HEK293 (cell line): ENCODE measurements around the gene NEAT1.
A peak's percentile ranks its signal among the peaks of the same experiment; 100 is the strongest.

ENCODE experiments used
- CTCF ChIA-PET: fragments of 350-600 bp; formaldehyde crosslinking; extraction: SDS; loops from one replicate; lab custom pipeline; 2021; ENCODE audit warnings: antibody characterized with exemption; lab: Yijun Ruan, JAX
- POLR2A ChIA-PET: fragments of 300-600 bp; formaldehyde crosslinking; extraction: SDS; loops from one replicate; lab custom pipeline; 2020; ENCODE audit warnings: antibody characterized with exemption, inconsistent platforms; lab: Yijun Ruan, JAX
- H3K27ac ChIP-seq: fragments of 200-500 bp; sonication (Bioruptor generic); 2 replicates; pipeline ENCODE4 v1.5.1; 2014; ENCODE audit warnings: low read depth, low read length, control low read depth, inconsistent platforms; ENCODE audit errors: extremely low read depth
- H3K36me3 ChIP-seq, 2 experiments: fragments of 200-500 bp in 1 of 2; sonication (Bioruptor generic) in 1 of 2; 1 replicate in 1 of 2; 2 replicates in 1 of 2; pipeline ENCODE4 v1.5.1; 2014 to 2017; ENCODE audit warnings: inconsistent platforms in 2 of 2, low read length in 2 of 2; ENCODE audit not compliant: control insufficient read depth in 2 of 2, insufficient read depth in 1 of 2
- H3K4me1 ChIP-seq: fragments of 200-500 bp; sonication (Bioruptor generic); 2 replicates; pipeline ENCODE4 v1.5.1; 2014; ENCODE audit warnings: mild to moderate bottlenecking, low read length, inconsistent platforms; ENCODE audit not compliant: control insufficient read depth, insufficient read depth
- H3K4me3 ChIP-seq: 2 replicates; pipeline ENCODE4 v1.5.1; 2011; ENCODE audit warnings: low read depth, mild to moderate bottlenecking, control low read depth, low read length, moderate library complexity
- H3K9me3 ChIP-seq: fragments of 200-500 bp; sonication (Bioruptor generic); 2 replicates; pipeline ENCODE4 v1.5.1; 2014; ENCODE audit warnings: low read depth, low read length, inconsistent platforms; ENCODE audit not compliant: control insufficient read depth, insufficient read depth
- HOXC10 ChIP-seq: sonication (generic); formaldehyde crosslinking; IDR thresholded peaks from 2 replicates; pipeline ENCODE4 v1.8.1; 2023; ENCODE audit warnings: mild to moderate bottlenecking, missing genetic modification reagents
- PRDM4 ChIP-seq: fragments of 450-650 bp; formaldehyde crosslinking; IDR thresholded peaks from 2 replicates; pipeline ENCODE4 v1.5.1; 2017; ENCODE audit warnings: missing biosample characterization, missing genetic modification characterization
- SP2 ChIP-seq: fragments of 450-650 bp; formaldehyde crosslinking; IDR thresholded peaks from 2 replicates; pipeline ENCODE4 v1.5.1; 2016; ENCODE audit warnings: missing biosample characterization, missing genetic modification characterization
- ZBTB17 ChIP-seq: fragments of 450-650 bp; formaldehyde crosslinking; IDR thresholded peaks from 2 replicates; pipeline ENCODE4 v1.5.1; 2016; ENCODE audit warnings: missing biosample characterization, missing genetic modification characterization
- ZBTB21 ChIP-seq: fragments of 450-650 bp; formaldehyde crosslinking; IDR thresholded peaks from 2 replicates; pipeline ENCODE4 v1.5.1; 2017; ENCODE audit warnings: missing biosample characterization, missing genetic modification characterization
- ZNF155 ChIP-seq: fragments of 450-650 bp; formaldehyde crosslinking; IDR thresholded peaks from 2 replicates; pipeline ENCODE4 v1.5.1; 2016; ENCODE audit warnings: missing biosample characterization, missing genetic modification characterization
- ZNF350 ChIP-seq: fragments of 450-650 bp; formaldehyde crosslinking; IDR thresholded peaks from 2 replicates; pipeline ENCODE4 v1.5.0; 2017; ENCODE audit warnings: missing biosample characterization, mild to moderate bottlenecking, missing genetic modification characterization
- ZNF560 ChIP-seq: fragments of 450-650 bp; formaldehyde crosslinking; IDR thresholded peaks from 2 replicates; pipeline ENCODE4 v1.5.1; 2017; ENCODE audit warnings: missing biosample characterization, missing genetic modification characterization, borderline replicate concordance
- ZNF768 ChIP-seq: fragments of 450-650 bp; formaldehyde crosslinking; IDR thresholded peaks from 2 replicates; pipeline ENCODE4 v1.5.1; 2018; ENCODE audit warnings: missing biosample characterization, mild to moderate bottlenecking, missing genetic modification characterization

NEAT1 gene

GRCh38 chr11:65493367-65494176, 71.0 kb downstream of the NEAT1 start:
- Histone ChIP-seq H3K27ac (peak overlapping the region; percentile 16; the same call in 1 of the 2 replicates), H3K9me3 (no peaks in the 10 kb centered on the region), H3K36me3 (no peaks in the 10 kb centered on the region), H3K4me3 (no peak overlapping the region), H3K4me1 (peaks cover 26% of the 10 kb centered on the region)
- ChIA-PET POLR2A (interaction anchor here (0.6 to 28.2 kb wide), 6 partner anchors 9 to 71 kb away, joined by 3 to 1129 read pairs (median 18); partner anchors contain the start of genes MALAT1 and NEAT1), CTCF (interaction anchor here (0.7 to 1.1 kb wide), 3 partner anchors 14 to 239 kb away, joined by 5 to 6 read pairs (median 5); no protein-coding TSS in a partner anchor)
- TF ChIP-seq HOXC10: no peak
- TF ChIP-seq ZBTB17 (tag by site-specific recombination): peak; percentile 34; the same call in 1 of the 2 replicates
- no peak for TF ChIP-seq ZBTB21 (tag by site-specific recombination)
- TF ChIP-seq SP2 (tag by site-specific recombination): no peak
- TF ChIP-seq ZNF155 (tag by site-specific recombination): no peak
- TF ChIP-seq ZNF350 (tag by site-specific recombination): no peak
- TF ChIP-seq PRDM4: peak; percentile 30; the same call in 1 of the 2 replicates
- no peak for TF ChIP-seq ZNF768 (tag by site-specific recombination)
- TF ChIP-seq ZNF560 (tag by site-specific recombination): no peak
